ENCODE results near the gene C12orf56.
A peak's percentile ranks its signal among the peaks of the same experiment; 100 is the strongest.
"Not testable (repeated sequence)": the region's sequence is repeated elsewhere in the genome, so short reads cannot be mapped to it uniquely, and the experiment has no call there.

The C12orf56 gene

DNA sequence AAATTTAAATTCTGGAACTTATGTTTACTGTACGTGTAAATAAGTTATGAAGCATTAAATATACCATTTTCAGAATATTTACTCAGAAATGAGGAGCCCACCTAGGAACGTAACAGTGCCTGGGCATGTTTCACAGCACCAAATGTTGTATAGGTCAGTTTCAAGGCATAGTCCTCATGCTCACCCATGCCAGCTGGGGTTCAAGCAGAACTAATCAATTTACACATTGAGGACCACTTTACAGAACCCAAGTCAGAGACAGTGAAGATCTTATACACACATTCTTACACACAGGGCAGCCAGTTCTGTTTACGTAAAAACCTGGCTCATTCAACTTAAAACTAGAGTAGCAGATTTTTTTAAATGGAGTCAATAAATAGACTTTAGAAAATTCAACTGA is 170.5 kb downstream of the C12orf56 start:
- Mint-ChIP-seq H3K9me3 (no peaks in the 10 kb centered on the region), H3K27ac (no peak overlapping the region), H3K27me3 (ENCODE audit: low read depth) (peaks cover 6% of the 10 kb centered on the region), H3K4me1 (peaks cover 18% of the 10 kb centered on the region), H3K36me3 (ENCODE audit: low read depth) (no peaks in the 10 kb centered on the region), H3K4me3 (peak overlapping the region; percentile 24 to 71 (median 41))
- TF ChIP-seq CTCF (IDR thresholded peaks at IDR 0.05; ENCODE audit: unreplicated experiment in 3 of 3): no peak

DNA sequence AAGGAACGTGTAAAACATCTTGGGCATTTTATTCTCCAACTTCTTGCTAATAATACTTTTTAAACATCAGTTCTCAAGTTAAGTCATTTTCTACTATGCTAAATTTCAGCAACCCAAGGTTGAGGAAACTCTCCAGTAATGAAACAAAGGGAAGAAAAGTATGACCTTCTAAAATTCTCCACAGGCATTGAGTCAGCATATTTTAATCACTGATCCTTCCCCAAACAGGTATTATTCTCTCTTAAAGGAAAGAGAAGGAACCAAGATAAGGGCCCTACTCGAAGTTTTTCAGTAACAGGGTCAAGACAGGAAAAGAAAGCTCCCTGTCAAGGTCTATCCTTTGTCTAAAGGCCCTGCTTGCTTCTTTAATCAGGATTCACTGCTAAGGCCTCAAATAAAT is 171.4 kb downstream of the C12orf56 start:
- Mint-ChIP-seq H3K36me3 (ENCODE audit: low read depth) (no peaks in the 10 kb centered on the region), H3K9me3 (no peaks in the 10 kb centered on the region), H3K27me3 (ENCODE audit: low read depth) (peaks cover 6% of the 10 kb centered on the region)

GRCh38 chr12:64218597-64218996 is 172.0 kb downstream of the C12orf56 start:
- no peak overlapping the region for H3K27ac Mint-ChIP-seq
- no peak overlapping the region for H3K4me3 Mint-ChIP-seq
- TF ChIP-seq CTCF (IDR thresholded peaks at IDR 0.05; ENCODE audit: unreplicated experiment in 3 of 3): no peak

More for the DNA sequence above, 171.4 kb downstream of the C12orf56 start:
- TF ChIP-seq CTCF (IDR thresholded peaks at IDR 0.05; ENCODE audit: unreplicated experiment in 3 of 3): no peak
- peaks cover 18% of the 10 kb centered on the region for H3K4me1 Mint-ChIP-seq
- H3K4me3 Mint-ChIP-seq: peak overlapping the region in 2 of 3 experiments; percentile 41 to 61
- no peak overlapping the region for H3K27ac Mint-ChIP-seq

GRCh38 chr12:64217643-64218042 is 172.9 kb downstream of the C12orf56 start:
- H3K4me3 Mint-ChIP-seq; H3K27ac Mint-ChIP-seq; H3K9me3 Mint-ChIP-seq; H3K36me3 Mint-ChIP-seq (ENCODE audit: low read depth); H3K27me3 Mint-ChIP-seq (ENCODE audit: low read depth): not testable (repeated sequence)
- H3K4me1 Mint-ChIP-seq: peaks cover 18% of the 10 kb centered on the region

More at GRCh38 chr12:64218597-64218996, 172.0 kb downstream of the C12orf56 start:
- Mint-ChIP-seq H3K36me3 (ENCODE audit: low read depth) (peaks cover 5% of the 10 kb centered on the region), H3K4me1 (peaks cover 18% of the 10 kb centered on the region), H3K9me3 (no peaks in the 10 kb centered on the region), H3K27me3 (ENCODE audit: low read depth) (peaks cover 6% of the 10 kb centered on the region)

- Mint-ChIP-seq H3K27ac (no peak overlapping the region), H3K4me3 (no peak overlapping the region), H3K27me3 (ENCODE audit: low read depth) (no peaks in the 10 kb centered on the region), H3K4me1 (peaks cover 12% of the 10 kb centered on the region), H3K36me3 (ENCODE audit: low read depth) (peaks cover 17% of the 10 kb centered on the region), H3K9me3 (peaks cover 2% of the 10 kb centered on the region)
- no peak for TF ChIP-seq CTCF (IDR thresholded peaks at IDR 0.05; ENCODE audit: unreplicated experiment in 3 of 3)
Observed at GRCh38 chr12:64216239-64216638, 174.3 kb downstream of the C12orf56 start.

Data from nephron (organoid).